ENCODE results near the gene SLC35E2B.
"Not testable (repeated sequence)": the region's sequence is repeated elsewhere in the genome, so short reads cannot be mapped to it uniquely, and the experiment has no call there.

The SLC35E2B gene

DNA sequence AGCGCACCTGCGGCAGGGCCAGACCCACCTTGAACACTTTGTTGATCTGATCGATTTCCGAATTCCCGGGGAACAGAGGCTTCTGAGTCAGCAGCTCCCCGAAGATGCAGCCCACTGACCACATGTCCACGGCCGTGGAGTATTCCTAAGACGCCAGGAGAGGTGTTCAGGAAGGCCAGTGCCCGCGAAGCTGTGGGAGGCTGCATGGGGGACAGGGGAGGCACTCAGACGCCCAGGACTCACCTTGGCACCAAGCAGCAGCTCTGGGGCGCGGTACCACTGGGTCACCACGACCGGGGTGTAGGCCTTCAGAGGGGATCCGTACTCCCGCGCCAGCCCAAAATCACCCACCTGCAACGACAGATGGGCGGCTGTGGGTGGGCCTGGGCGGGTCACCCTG is 11.2 kb upstream of the SLC35E2B start:
- no peak for DNase-seq (ENCODE audit: low read depth in 2 of 2)

DNA sequence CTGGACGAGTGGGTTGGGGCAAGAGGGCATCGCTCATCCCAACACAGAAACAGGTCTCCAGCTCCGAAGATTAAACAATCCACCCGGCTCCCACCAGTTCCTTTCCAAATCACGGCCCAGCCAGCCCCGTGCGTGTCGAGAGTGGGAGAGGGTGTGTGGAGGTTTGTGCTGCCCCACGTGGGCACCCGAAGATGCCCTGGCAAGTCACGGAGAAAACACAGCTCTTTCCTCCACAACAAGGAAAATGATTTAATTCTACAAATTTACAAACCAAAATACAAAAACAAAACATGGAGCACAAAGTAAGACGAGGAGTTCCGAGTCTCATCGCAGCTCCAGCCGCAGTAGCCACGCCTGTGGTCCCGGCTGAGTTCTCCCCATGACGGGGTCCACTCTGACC is 9.9 kb upstream of the SLC35E2B start:
- DNase-seq (ENCODE audit: low read depth in 2 of 2), result not testable (repeated sequence)

DNA sequence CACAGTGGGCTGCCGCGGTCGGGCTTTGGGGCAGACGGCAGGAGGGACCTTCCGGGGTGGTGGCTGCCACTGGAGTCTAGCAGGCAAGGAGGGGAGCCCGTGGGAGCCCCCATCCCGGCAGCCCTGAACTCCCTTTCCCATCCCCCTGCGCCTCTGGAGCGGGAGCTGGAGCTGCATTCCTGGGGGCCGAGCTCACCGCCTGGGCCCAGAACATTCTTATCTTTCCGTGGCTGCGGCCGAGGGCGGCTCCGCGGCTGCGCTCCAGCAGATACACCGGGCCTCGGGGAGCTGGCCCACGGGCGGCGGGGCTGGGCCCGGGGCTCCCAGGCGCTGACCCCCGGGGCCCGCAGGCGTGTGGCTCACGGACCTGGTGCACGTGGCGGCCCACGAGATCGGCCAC is 8.0 kb upstream of the SLC35E2B start:
- not testable (repeated sequence) for DNase-seq (ENCODE audit: low read depth in 2 of 2)

DNA sequence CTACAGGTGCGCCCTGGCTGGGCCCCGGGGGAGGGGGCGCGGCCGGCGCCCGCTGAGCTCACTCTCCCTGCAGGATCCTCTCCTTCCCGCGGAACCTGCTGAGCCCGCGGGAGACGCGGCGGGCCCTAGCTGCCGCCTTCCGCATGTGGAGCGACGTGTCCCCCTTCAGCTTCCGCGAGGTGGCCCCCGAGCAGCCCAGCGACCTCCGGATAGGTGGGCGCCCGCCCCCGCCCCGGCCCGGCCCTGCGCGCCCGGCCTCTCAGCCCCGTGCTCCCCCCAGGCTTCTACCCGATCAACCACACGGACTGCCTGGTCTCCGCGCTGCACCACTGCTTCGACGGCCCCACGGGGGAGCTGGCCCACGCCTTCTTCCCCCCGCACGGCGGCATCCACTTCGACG is 7.5 kb upstream of the SLC35E2B start:
- not testable (repeated sequence) for DNase-seq (ENCODE audit: low read depth in 2 of 2)

DNA sequence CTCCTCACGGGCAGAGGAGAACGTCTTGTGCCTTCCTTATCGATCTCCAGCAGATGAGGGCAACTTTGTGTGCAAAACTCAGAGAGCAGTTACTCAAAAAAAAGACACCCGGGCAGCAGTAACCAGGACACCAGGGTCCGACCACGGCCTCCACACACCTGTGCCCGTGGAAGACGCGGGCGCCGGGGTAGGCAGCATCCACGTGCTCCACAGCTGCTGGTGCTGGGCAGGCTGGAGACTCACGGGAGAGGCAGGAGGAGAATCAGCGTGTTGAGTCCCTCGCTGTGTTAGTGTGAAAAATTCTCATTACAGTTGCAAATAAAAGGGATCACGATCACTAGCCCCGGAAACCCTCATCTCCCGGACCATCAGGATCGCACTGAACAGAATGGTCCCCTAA is 6.5 kb upstream of the SLC35E2B start:
- not testable (repeated sequence) for DNase-seq (ENCODE audit: low read depth in 2 of 2)

DNA sequence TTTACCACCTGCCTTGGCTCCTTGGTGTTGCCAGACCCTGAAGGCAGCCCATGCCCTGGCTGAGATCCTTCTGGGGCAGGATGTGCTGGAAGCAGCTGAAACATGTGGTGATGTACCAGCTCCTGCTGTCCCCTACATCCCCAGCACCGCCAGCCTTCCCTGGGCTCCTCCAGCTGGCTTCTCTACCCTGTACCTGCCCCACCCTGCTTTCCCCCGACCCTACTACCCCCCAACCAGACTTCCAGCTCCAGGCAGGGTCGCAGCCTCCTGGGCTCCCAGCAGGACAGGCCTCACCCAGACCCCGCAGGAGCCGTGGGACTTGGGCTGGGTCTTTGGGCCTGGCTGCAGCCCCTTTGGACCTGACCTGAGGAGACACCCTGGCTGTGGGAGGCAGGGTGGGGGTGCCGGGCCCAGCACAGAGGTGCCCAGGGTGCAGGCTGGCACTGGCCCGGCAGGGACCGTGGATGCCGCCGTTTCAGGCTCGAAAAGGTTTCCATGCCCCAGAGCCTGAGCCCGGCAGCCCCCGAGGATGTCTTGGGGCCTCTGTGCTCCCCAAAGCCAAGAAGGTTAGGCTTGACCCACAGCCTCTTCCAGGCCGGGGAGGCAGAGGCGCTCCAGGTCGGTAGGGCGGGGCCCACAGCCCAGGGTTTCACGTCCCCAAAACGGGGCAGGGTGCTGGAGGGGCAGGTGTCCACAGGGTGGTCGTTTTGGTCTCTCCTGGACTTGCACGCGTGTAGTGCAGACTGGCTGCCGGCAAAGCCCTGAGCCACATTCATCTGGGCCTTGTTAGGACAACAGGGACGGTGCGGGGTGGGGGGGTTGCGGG is 5.0 kb upstream of the SLC35E2B start:
- not testable (repeated sequence) for DNase-seq (ENCODE audit: low read depth in 2 of 2)

DNA sequence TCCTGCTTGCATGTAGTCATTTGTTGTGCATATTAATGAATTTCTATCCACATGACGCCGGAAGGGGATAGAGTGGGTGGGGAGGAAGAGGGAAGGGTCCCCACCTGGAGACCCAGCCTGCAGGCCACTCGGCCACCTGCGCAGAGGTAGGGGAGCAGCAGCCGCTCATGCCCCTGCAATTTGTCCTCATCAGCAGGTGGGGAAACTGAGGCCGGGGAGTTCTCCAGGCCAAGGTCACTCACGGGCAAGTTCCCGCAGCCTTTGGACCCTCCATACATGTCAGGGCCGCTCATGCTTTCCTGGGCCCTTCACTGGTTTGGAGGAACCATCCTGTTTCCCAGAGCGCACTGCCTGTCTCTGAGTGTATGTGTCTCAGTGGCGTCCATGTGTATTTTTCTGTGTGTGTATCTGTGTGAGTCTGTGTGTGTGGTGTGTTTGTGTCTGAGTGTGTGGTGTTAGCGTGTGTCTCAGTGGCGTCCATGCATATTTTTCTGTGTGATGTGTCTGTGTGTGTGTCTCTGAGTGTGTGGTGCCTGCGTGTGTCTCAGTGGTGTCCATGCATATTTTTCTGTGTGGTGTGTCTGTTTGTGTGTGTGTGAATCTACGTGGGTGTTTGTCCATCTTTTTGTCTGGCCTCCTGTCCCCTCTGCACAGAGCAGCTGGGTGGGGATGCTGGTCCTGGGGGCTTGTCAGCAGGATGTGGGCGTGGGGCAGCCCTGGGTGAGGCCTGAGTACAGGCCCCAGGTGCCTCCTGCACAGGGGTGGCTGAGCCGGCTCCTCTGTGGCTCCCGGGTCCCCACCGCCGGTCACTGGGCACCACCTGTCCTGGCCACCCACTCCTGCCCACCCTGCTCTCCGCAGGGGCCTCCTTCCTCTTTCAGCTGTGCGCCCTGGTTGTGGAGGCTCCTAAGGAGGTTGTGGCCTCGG is 4.1 kb upstream of the SLC35E2B start:
- DNase-seq (ENCODE audit: low read depth in 2 of 2), result not testable (repeated sequence)

DNA sequence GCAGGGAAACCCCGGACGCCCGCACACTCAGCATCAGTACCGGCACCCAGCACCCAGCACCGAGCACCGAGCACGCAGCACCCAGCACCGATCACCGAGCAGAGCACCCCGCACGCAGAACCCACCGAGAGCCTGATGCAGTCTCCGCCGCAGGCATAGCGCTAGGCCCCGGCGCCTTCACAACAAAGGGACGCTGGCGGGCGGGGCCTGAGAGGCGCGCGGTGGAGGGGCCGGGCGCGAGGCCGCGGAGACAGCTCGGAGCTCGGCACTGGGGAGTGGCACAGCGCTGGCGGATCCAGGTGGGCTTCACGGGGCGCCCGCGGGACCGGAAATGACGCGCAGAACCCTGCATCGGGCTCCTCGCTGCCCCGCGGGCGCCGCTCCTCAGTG is 276 bp downstream of the SLC35E2B start:
- peak; percentile 25 to 62 for DNase-seq (ENCODE audit: low read depth in 2 of 2)

DNA sequence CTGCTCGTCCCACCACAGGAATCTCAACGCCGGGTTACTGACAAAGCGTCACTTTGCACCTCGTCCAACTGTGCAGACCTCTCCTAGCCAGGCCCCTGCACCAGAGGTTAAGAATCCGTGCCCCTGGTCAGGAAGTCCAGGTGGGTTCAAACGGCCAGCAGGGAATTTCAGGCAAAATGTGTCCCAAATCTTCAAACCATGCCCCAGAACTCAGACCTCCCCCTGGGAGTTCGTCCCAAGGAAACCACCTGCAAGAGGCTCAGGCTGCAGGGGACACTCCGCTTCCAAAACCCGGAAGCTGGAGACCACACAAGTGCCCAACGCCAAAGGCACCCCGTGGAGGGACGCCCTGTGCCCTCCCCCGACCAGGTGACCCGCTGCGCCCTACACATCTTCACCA is 1.2 kb downstream of the SLC35E2B start:
- not testable (repeated sequence) for DNase-seq (ENCODE audit: low read depth in 2 of 2)

DNA sequence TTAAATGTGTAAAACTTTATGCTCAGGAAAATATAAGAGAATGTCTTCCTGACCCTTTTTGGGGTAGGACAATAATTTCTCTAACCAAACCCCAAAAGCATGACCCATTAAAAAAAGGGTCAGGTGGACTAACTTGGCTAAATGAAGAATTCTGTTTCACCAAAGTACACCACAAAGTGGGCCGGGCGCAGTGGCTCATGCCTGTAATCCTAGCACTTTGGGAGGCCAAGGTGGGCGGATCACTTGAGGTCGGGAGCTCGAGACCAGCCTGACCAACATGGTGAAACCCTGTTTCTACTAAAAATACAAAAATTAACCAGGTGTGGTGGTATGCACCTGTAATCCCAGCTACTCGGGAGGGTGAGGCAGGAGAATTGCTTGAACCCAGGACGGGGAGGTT is 3.1 kb downstream of the SLC35E2B start:
- DNase-seq (ENCODE audit: low read depth in 2 of 2), result not testable (repeated sequence)

DNA sequence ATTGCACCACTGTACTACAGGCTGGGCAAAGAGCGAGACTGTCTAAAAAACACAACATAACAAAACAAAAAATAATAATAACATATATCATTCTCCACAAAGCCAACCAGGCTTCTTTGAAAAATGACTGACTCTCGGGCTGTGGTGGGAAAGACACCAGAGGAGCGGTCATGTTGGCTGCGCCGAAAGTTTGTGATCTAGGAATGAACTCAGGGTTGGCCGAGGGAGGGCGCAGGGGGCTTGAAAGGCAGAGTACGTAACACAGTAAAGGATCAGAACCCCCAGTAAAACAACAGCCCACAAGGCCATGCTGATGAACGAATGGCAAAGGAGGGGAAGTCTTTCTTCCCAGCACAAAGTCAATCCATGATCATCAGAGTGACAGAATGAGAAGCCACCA is 4.7 kb downstream of the SLC35E2B start:
- DNase-seq (ENCODE audit: low read depth in 2 of 2), result no peak

DNA sequence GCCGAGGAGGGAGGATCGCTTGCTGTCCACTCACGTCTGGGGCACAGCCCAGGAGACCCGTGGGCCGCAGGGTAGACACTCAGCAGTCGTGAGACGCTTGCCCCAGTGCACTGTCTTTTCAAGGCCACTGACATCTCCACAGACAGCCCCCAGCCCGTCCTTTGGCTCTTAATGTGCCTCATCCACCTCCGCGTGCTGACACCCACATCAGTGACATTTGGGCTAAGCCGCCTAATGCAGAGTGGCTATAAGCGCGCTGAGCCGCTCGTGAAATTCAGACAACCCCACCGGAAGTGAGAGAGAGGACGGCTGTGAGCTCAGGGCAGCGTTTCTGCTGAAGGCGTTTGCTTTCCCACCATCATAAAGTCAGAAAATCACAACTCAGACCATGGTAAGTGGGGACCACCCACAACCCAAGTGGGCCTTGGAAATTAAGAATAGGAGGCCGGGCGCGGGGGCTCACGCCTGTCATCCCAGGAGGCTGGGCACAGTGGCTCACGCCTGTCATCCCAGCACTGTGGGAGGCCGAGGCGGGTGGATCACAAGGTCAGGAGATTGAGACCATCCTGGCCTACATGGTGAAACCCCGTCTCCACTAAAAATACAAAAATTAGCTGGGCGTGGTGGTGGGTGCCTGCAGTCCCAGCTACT is 8.4 kb downstream of the SLC35E2B start:
- DNase-seq (ENCODE audit: low read depth in 2 of 2), result no peak

DNA sequence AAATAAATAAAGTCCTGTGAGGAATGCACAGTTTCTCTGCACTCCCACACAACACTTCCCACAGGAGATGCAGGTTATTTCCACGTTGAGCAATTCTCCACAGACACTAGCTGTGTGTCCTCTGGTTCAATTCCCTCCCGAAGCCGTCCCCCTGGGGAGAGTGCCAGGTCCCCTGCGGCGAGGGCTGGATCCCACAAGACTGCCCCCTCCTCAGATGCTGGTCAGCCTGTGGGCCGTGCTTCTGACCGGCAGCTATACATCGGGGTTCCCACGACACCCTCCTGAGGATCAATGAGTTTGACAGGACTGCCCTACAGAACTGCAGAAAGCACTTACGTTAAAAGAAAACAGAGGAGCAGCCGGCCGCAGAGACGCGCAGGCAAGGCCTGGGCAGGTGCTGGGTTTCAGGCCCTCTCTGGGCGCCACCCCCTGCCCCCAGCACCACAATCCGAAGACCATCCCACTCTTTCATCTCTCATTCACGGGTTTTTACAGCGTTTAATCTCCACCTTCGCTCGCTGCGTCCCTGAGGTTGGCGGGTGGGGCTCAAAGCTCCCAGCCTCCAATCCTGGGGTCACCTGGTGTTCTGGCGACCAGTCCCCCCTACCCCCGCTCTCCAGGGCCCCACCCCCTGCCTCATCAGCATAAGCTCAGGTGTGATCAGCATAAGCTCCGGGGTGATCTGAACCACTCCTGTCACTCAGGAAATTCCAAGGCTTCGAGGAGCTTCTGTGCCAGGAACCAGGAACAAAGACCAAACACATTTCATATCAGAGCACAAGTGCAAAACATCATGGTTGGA is 9.3 kb downstream of the SLC35E2B start:
- DNase-seq (ENCODE audit: low read depth in 2 of 2), result no peak

DNA sequence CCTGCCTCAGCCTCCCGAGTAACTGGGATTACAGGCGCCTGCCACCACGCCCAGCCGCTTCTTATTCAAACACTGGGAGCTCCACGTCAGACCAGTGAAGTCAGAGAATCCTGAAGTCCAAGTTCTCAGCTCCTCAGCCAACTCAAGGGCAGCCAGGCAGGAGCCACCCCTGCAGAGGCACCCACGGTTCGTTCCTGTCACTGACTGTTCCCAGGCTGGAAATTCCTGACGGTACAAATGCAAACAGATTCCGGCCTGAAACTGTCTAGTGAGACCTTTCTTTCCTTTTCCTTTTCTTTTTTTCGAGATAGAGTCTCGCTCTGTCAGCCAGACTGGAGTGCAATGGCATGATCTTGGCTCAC is 11.7 kb downstream of the SLC35E2B start:
- DNase-seq (ENCODE audit: low read depth in 2 of 2), result no peak

DNA sequence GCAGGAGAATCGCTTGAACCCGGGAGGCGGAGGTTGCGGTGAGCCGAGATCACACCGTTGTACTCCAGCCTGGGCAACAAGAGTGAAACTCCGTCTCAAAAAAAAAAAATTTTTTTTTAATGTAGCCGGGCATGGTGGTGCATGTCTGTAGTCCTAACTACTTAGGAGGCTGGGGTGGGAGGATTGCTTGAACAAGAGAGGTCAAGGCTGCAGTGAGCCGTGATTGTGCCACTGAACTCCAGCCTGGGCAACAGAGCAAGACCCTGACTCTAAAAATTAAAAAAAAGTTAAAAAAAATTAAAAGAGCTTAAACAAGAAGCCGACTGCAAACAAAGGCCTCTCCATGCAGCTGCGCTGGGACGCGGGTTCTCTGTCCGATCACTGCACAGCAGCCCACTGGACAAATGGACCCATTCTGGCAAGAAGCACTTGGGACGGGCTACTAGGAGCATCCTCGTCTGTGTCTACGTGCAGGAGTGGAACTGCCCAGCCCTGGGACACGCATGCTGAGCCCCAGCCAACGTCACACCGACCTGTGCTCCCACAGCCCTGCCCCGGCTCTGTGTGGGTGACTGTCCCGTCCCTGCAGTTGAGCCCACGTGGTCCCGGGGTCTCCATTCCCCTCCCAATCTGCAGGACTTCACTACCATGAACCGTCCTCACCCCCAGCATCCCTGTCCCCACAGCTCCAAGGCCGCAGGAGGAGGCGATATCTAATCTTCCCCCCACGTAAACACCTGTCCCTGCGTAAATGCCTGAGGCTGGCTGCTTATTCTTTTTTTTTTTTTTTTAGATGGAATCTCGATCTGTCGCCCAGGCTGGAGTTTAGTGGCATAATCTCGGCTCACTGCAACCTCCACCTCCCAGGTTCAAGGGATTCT is 12.3 kb downstream of the SLC35E2B start:
- no peak for DNase-seq (ENCODE audit: low read depth in 2 of 2)

DNA sequence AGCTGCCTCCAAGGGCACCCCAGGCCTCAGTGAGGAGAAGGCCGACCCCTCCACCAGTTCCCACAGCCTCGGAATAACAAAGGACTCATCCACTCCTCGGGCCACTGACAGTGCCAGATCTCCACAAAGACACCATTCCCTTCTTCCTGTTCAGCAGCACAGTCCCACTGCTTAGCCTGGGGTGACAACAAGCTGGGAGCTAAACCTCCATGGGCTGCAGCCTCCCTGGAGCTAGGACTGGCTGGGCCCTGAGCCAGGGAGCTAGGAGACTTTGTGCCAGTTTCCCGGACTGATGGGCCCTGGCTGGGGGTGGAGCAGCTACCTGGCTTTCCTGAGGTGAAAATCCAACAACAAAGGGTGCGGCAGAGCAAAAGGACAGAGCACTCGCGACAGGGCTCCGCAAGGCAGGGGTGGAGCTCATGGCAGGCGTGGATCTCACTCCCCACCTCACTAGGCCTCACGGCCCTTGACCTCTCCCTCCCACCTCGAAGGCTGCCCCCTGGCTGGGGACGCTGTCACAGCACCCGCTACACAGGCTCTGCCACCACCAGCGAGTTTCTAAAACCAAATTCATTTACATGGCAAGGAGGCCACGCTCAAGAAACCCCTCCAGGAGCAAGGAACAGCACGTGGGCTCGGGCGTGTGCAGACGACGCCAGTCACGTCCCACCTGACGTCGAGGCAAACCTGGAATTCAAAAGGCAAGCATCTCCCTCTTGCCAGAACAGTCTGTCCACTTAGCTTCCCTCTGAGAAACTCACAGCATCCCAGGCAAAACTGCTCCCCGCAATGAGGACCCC is 13.8 kb downstream of the SLC35E2B start:
- peak in 1 of 2 donors; percentile 60 for DNase-seq (ENCODE audit: low read depth in 2 of 2)

DNA sequence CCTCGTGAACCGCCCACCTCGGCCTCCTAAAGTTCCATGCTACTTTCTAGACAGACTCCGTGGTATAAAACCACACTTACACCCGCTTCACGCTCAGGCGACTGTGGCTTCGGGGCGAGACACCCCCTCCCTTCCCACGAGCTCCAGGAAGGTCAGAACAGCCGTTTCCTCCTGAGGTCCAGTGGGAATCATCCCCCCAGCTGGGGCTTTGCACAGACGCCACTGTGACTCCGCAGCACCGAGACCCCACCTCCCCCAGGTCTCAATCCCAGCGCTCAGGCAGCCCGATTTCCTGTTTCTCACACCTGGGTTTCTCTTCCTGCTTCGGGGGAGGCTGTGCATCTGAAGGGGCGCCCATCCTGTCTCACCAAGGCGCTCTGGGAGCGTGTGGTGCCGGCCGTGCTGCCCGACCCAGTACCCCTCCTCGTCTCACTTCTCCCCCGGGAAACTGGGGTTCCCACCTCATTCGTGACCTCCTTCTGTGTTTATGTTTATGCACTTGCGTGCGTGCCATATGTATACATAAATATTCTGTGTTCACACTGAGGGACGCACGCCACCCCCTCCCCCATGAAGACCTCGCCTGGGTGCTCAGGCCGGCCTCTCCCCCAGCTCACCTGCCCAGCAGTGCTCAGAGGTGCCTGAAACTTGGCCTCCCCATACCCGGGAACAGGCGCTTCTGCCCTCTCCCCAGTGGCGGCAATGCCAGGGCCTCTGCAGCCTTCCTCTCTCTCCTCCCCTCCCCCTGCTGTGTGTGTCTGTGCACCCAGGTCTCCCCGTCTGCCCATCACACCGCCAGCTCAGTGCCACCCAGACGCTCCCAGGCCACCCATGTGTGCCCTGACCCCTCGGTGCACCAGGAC is 14.6 kb downstream of the SLC35E2B start:
- DNase-seq (ENCODE audit: low read depth in 2 of 2), result peak; percentile 19 to 38

DNA sequence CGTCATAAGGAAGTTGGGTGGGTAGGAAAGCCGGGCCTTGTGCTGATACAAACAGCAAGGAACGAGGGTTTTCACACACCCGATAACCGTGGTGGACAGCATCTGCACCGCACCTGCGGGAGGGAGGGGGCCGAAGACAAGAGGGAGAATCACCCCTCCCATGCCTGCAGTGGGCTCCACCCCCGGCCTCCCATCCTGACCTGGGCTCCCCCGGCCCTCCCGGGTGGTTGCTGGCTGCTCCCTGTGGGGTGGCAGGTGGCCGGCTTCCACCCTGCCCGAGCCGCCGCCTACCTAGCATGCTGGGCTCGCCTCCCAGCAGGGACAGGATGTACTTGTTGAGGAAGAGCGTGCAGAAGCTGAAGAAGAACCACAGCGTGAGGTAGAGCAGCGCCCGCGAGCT is 16.5 kb downstream of the SLC35E2B start:
- not testable (repeated sequence) for DNase-seq (ENCODE audit: low read depth in 2 of 2)

DNA sequence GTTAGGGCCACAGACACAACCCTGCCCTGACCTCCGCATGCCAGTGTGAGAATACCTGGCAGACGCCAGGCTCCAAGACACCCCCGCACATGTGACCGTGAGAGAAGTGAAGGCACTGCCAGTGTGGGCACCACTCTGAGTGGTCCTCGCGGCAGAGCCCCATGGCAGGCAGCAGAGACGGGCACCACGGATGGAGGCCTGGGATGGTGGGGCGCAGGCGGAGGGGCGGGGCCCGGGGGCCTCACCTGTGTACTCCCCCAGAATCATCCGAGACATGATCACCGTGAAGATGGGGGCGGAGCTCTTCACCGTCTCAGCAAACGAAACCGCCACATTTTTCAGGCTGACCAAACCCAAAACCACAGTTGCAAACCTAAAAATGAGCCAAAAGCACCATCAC is 17.4 kb downstream of the SLC35E2B start:
- DNase-seq (ENCODE audit: low read depth in 2 of 2), result not testable (repeated sequence)

Data from stimulated activated CD4-positive, alpha-beta T cell treated with anti-CD3 and anti-CD28 coated beads, Interleukin-4, amount 100 ng/mL, for 48 hours (primary cell).